BLaER1 (cell line): ENCODE results near the gene PCDHGC5.

Source experiments
- H3K27ac ChIP-seq: shearing (Covaris generic); formaldehyde crosslinking; 2 replicates; pipeline ENCODE4 v1.8.1; 2022
- H3K27me3 ChIP-seq: shearing (Covaris generic); formaldehyde crosslinking; 2 replicates; pipeline ENCODE4 v1.8.1; 2022
- H3K36me3 ChIP-seq: shearing (Covaris generic); formaldehyde crosslinking; 2 replicates; pipeline ENCODE4 v1.8.1; 2022
- H3K4me1 ChIP-seq: shearing (Covaris generic); formaldehyde crosslinking; 2 replicates; pipeline ENCODE4 v1.8.1; 2022
- H3K4me2 ChIP-seq: shearing (Covaris generic); formaldehyde crosslinking; 2 replicates; pipeline ENCODE4 v1.8.1; 2022
- H3K4me3 ChIP-seq: shearing (Covaris generic); formaldehyde crosslinking; 2 replicates; pipeline ENCODE4 v1.8.1; 2022
- H3K9ac ChIP-seq: shearing (Covaris generic); formaldehyde crosslinking; 2 replicates; pipeline ENCODE4 v1.8.1; 2022
- H3K9me3 ChIP-seq: shearing (Covaris generic); formaldehyde crosslinking; 2 replicates; pipeline ENCODE4 v1.8.1; 2022
- H4K20me1 ChIP-seq: shearing (Covaris generic); formaldehyde crosslinking; 2 replicates; pipeline ENCODE4 v1.8.1; 2022
- Cebpa-rat ChIP-seq: shearing (Covaris generic); IDR thresholded peaks from 2 replicates; pipeline ENCODE4 v1.8.1; 2022

The PCDHGC5 gene

GRCh38 chr5:141510850-141511601 is 22.1 kb downstream of the PCDHGC5 start:
- Histone ChIP-seq H3K36me3 (peaks cover 19% of the 10 kb centered on the region), H3K9me3 (no peaks in the 10 kb centered on the region), H3K9ac (peak overlapping the region; percentile 91), H4K20me1 (no peaks in the 10 kb centered on the region), H3K27me3 (no peaks in the 10 kb centered on the region), H3K4me1 (peaks cover 95% of the 10 kb centered on the region), H3K27ac (peak overlapping the region; percentile 99), H3K4me2 (peak overlapping the region; percentile 98), H3K4me3 (peak overlapping the region; percentile 68; the same call in 1 of the 2 replicates)
- TF ChIP-seq Cebpa-rat, result no peak

DNA sequence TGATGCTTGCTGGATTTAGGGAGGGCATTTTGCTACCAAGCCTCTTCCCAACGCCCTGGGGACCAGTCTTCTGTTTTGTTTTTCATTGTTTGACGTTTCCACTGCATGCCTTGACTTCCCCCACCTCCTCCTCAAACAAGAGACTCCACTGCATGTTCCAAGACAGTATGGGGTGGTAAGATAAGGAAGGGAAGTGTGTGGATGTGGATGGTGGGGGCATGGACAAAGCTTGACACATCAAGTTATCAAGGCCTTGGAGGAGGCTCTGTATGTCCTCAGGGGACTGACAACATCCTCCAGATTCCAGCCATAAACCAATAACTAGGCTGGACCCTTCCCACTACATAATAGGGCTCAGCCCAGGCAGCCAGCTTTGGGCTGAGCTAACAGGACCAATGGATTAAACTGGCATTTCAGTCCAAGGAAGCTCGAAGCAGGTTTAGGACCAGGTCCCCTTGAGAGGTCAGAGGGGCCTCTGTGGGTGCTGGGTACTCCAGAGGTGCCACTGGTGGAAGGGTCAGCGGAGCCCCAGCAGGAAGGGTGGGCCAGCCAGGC is 23.0 kb downstream of the PCDHGC5 start:
- Histone ChIP-seq H3K4me1 (peaks cover 95% of the 10 kb centered on the region), H3K36me3 (peaks cover 27% of the 10 kb centered on the region), H3K4me3 (peak overlapping the region; percentile 68), H3K27ac (peak overlapping the region; percentile 99), H3K27me3 (no peaks in the 10 kb centered on the region), H3K4me2 (peak overlapping the region; percentile 98), H3K9ac (peak overlapping the region; percentile 79; the same call in 1 of the 2 replicates), H3K9me3 (no peaks in the 10 kb centered on the region), H4K20me1 (no peaks in the 10 kb centered on the region)
- no peak for TF ChIP-seq Cebpa-rat

GRCh38 chr5:141512390-141512910 is 23.6 kb downstream of the PCDHGC5 start:
- Histone ChIP-seq H3K4me3 (peak overlapping the region; percentile 68), H3K27ac (peak overlapping the region; percentile 99), H3K36me3 (peaks cover 33% of the 10 kb centered on the region), H4K20me1 (no peaks in the 10 kb centered on the region), H3K27me3 (no peaks in the 10 kb centered on the region), H3K9ac (peak overlapping the region; percentile 79), H3K4me1 (peaks cover 95% of the 10 kb centered on the region), H3K4me2 (peak overlapping the region; percentile 98), H3K9me3 (no peaks in the 10 kb centered on the region)
- no peak for TF ChIP-seq Cebpa-rat

GRCh38 chr5:141512911-141513626 is 24.2 kb downstream of the PCDHGC5 start:
- peak overlapping the region; percentile 68 for H3K4me3 ChIP-seq
- peak overlapping the region; percentile 98 for H3K4me2 ChIP-seq
- H3K9me3 ChIP-seq, result no peaks in the 10 kb centered on the region
- peak overlapping the region; percentile 79 for H3K9ac ChIP-seq
- H3K4me1 ChIP-seq, result peaks cover 96% of the 10 kb centered on the region
- no peaks in the 10 kb centered on the region for H4K20me1 ChIP-seq
- peak overlapping the region; percentile 99 for H3K27ac ChIP-seq
- H3K27me3 ChIP-seq, result no peaks in the 10 kb centered on the region
- peaks cover 39% of the 10 kb centered on the region for H3K36me3 ChIP-seq
- TF ChIP-seq Cebpa-rat, result no peak

- Histone ChIP-seq H3K27me3 (no peaks in the 10 kb centered on the region), H3K4me1 (peaks cover 91% of the 10 kb centered on the region), H3K36me3 (peaks cover 46% of the 10 kb centered on the region), H3K9ac (peak overlapping the region; percentile 79), H3K9me3 (no peaks in the 10 kb centered on the region), H3K27ac (peak overlapping the region; percentile 99), H4K20me1 (no peaks in the 10 kb centered on the region), H3K4me3 (peak overlapping the region; percentile 68), H3K4me2 (peak overlapping the region; percentile 98)
- TF ChIP-seq Cebpa-rat, result no peak
Measured at GRCh38 chr5:141513627-141514329, 24.9 kb downstream of the PCDHGC5 start.

DNA sequence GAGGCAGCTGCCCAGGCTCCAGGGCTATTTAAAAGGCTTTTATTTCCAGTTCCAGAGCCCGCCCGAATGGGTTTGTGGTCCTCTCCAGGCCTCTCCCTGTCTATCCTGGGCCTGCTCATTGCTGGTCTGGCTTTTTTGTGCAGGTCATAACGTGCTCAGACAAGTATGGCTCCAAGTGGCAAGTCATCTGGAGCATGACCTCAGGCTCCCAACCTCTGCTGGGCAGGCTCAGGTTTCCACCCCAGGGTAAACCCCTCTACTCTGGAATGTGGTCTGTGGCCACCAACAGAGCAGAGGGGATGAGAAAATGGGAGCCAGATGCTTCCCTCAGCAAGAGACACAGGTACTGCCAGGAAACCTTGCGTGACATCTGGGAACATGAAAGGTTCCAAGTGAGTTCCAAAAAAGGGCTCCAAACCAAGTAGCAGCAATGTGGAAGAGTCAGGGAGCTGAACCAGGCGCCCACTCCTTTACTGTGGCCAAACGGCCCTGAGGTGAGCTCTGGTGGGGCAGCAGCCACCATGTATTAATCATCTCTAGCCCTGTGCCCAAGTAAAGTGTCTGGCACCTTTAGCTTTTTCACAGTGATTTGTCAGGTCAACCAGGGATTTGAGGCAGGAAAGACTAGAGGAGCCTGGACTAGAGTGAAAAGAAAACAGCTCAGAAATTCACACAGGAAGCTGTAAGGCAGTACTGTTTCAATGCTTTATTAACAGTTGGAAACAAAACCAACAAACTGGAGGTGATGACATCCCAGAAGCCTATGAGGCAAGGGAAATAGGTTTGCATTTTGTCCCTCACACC is 25.7 kb downstream of the PCDHGC5 start:
- no peak for TF ChIP-seq Cebpa-rat
- Histone ChIP-seq H3K27ac (peak overlapping the region; percentile 99), H4K20me1 (no peaks in the 10 kb centered on the region), H3K27me3 (no peaks in the 10 kb centered on the region), H3K9ac (peak overlapping the region; percentile 79), H3K4me2 (peak overlapping the region; percentile 98), H3K9me3 (no peaks in the 10 kb centered on the region), H3K36me3 (peaks cover 54% of the 10 kb centered on the region), H3K4me1 (peaks cover 85% of the 10 kb centered on the region), H3K4me3 (peak overlapping the region; percentile 68)

DNA sequence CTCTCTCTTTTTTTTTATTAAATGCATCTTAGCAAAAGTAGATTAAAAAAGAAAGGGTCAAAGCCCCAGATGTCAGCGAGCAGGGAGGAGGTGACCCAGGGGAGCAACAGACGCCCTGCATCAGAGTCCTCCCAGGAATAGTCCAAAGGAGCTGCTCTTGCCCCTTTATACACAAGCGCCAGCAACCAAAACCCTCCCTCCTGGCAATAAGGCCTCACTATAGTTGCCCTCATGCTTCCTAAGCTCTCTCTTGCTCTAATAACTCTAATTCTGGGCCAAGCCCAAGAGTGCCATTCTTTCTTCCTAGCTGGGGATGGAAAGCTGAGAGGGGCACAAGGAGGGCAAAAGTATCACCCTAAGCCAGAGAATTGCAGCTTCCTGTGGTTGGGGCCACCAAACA is 26.3 kb downstream of the PCDHGC5 start:
- H3K4me1 ChIP-seq, result peaks cover 83% of the 10 kb centered on the region
- H3K36me3 ChIP-seq, result peaks cover 60% of the 10 kb centered on the region
- no peak for TF ChIP-seq Cebpa-rat
- H3K9ac ChIP-seq, result peak overlapping the region; percentile 79
- H4K20me1 ChIP-seq, result no peaks in the 10 kb centered on the region
- peak overlapping the region; percentile 99 for H3K27ac ChIP-seq
- peak overlapping the region; percentile 7; the same call in 1 of the 2 replicates for H3K4me3 ChIP-seq
- no peaks in the 10 kb centered on the region for H3K9me3 ChIP-seq
- H3K4me2 ChIP-seq, result peak overlapping the region; percentile 98
- H3K27me3 ChIP-seq, result no peaks in the 10 kb centered on the region

- H3K27me3 ChIP-seq, result no peaks in the 10 kb centered on the region
- H3K4me3 ChIP-seq, result peak overlapping the region; percentile 7; the same call in 1 of the 2 replicates
- H4K20me1 ChIP-seq, result no peaks in the 10 kb centered on the region
- no peak for TF ChIP-seq Cebpa-rat
- peak overlapping the region; percentile 79 for H3K9ac ChIP-seq
- peak overlapping the region; percentile 99 for H3K27ac ChIP-seq
- H3K4me2 ChIP-seq, result peak overlapping the region; percentile 98
- H3K36me3 ChIP-seq, result peaks cover 70% of the 10 kb centered on the region
- H3K9me3 ChIP-seq, result no peaks in the 10 kb centered on the region
- H3K4me1 ChIP-seq, result peaks cover 81% of the 10 kb centered on the region
Measured at GRCh38 chr5:141515946-141516671, 27.2 kb downstream of the PCDHGC5 start.
